NCI-H524 (cell line): ENCODE measurements around the gene MICALL2.

Source experiments
- DNase-seq, 2 experiments: peaks; one replicate each; lab custom pipeline; 2025; lab: John Stamatoyannopoulos, UW

MICALL2 gene

GRCh38 chr7:1493129-1493528, 33.9 kb upstream of the MICALL2 start:
- DNase-seq, result no peak

GRCh38 chr7:1492640-1493039, 33.4 kb upstream of the MICALL2 start:
- DNase-seq, result no peak

GRCh38 chr7:1492221-1492620, 33.0 kb upstream of the MICALL2 start:
- no peak for DNase-seq

DNA sequence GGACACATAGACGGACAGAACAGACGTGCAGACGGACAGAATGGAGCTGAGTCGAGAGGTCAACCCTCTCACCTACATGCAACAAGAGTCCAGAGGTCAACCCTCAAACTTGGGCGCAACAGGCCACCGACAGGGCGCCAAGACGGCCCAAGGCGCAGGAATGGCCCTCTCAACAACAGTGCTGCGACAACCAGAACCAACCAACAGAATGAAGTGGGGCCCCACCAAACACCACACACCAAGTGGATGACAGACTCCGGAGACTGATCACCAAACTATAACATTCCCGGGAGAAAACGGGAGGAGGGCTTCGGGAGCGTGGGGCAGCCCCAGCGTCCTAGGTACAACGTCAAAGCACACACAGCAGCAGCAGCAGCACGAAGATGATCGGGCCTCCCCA, 31.6 kb upstream of the MICALL2 start:
- no peak for DNase-seq

DNA sequence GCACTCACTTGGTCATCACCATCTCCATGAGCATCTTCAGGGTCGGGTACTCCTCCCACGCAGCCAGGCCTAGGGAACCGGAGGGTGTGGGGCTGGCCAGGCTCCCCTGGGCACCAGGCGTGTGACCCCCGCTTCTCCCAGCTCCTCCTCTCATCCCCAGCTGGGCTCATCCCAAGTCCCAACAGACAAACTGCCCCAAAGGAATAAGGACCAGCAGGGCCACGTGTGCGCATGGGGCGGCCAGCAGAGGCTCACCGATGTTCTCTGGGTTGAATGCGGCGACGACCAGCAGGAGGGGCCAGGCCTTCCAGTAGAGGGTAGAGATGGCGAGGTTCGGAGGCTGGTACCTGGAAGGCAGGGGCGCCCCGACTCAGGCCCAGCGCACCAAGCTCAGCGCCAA, 30.1 kb upstream of the MICALL2 start:
- no peak for DNase-seq

DNA sequence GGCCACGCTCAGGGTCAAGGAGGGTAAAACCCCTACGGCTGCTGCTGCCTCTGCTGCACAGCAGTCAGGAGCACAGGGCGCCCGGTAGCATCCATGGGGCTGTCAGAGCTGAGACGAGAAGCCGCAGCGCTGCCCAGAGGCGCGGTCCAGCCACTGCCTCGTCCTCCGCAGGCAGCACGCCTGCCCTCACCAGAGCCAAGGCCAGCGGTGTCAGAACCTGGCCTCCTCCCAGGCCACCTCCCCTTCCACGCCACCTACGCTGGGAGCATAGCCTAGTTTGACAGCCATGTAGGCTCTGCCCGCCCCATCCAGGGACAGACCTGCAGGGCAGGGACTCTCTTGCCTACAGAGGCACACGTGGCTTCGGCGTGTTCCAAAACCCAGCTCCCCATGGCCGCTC, 28.7 kb upstream of the MICALL2 start:
- DNase-seq, result no peak

GRCh38 chr7:1487466-1487865, 28.2 kb upstream of the MICALL2 start:
- DNase-seq, result no peak

DNA sequence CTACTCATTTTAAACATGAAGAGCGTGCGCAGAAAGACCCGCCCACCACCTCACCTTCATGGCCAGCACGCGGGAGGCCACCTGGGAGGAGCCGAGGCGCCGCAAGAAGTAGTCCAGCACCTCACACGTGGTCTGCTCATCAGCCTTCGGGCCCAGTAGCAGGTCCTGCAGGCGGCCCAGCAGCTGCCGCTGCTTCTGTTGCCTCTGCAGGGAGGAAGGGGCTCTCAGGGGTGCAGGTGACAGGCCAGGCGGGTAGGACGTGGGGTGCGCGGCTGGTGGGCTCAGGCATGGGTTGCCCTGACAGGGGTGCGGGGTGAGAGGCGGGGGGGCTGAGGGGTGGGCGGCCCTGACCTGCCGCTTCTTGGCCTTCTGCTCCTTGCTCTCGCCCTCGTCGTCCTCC, 27.3 kb upstream of the MICALL2 start:
- DNase-seq, result no peak

DNA sequence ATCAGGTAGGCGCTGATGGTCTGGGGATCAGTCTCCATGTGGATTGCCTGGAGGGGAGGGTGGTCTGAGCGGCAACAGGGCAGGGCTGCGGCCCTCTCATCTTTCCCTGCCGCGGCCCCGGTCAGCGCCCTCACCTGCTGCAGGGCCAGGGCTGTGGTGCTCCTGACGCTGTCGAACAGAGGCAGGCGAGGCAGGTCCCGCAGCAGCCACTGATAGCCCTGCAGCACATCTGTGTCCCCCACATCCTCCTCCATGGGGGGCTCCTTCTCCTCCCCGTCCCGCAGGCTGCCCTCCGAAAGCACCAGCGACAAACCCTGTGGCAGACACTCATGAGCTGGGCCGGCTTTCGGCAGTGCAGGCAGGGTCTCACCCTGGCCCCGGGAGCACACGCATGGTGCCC, 25.9 kb upstream of the MICALL2 start:
- no peak for DNase-seq

DNA sequence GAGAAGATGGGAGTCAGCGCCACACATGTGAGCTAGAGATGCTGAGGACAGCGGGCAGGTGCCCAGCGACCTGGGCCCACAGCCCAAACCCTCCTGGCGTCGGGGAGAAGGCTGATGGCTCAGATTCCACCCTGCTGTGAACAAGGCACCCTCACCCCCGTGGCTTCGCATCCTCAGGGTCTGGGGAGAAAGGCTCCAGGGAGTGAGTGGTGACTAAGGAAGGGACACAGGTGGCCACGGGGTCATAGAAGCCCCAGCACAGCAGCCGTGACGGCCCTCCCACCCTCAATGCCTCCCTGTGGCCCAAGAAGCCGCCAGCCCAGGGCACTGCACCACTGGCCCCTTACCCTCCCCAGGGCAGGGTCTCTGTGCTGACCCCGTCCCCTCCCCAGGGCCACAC, 25.3 kb upstream of the MICALL2 start:
- DNase-seq, result no peak

DNA sequence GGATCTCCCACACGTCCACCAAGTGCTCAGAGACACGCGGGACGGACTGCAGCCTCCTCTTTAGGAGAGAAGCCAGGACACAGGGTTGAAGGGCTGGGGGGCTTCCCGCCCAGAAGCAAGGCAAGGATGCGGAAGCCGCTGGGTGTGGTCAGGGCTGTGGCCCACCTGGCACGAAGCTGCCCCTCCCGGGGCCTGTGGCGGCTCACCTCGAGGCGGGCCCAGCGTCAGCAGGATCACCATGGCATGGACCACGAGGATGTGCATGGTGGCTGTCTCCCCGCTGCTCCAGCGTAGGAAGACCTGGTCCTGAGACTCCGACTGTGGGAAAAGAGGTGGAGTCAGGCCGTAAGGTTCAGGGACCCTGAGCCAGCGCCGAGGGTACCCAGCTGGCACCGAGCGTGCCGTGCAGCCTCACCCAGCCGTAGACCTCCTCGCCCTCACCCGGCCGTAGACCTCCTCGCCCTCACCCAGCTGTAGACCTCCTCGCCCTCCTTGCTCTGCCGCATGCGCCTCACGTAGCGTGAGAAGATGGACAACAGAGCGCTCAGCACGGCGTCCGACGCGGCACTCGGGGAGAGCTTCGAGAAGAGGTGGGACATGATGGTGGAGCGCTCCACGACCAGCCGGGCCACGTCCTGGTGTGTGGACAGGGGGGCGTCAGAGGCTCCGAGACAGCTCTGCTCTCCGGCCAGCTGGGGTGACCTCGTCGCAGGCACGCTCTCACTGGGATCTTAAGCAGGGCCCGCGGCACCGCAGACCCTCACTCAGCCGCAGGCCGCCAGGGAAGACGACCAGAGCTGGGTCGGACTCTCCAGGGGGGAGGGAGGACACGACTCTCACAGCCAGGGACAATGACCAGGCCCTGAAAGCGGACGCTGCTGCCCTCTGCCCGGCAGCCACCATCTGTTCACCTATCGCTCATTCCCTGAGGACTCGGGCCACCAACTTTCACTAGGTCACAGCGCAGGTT, 24.6 kb upstream of the MICALL2 start:
- DNase-seq, result no peak

GRCh38 chr7:1483079-1483478, 23.8 kb upstream of the MICALL2 start:
- DNase-seq, result no peak

DNA sequence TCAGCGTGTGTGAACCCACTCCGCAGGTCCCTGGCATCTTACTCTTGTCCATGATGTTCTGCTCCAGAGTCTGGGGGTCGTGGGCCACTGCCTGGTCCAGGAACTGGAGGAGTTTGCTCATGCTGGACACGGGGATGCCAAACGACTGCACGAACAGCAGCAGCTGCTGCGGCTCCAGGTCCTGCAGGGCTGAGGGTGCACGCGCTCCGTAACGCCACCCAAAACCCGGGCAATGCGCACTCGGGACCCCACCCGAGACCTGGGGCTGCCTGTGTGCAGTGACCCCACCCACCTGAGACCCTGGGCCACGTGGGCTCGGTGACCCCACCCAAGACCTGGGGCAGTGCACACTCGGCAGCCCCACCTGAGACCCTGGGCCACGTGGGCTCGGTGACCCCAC, 22.0 kb upstream of the MICALL2 start:
- DNase-seq, result no peak

DNA sequence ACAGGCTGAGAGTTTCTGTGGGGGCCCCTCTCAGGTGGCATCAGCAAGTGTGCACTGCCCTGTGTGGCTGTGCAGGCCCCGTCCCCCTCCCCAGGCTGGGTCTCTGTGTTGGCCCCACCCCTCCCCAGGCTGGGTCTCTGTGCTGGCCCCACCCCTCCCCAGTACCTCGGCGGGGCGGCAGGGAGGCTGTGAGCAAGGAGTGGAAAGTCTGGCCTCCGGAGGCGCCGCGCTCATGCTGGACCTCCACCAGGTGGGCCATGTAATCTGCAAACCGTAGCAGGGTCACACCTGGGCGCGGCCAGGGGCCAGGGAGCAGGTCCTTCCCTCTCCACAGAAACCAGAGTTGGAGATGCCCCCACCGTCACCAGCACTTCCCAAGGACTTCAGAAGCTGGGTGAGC, 21.4 kb upstream of the MICALL2 start:
- DNase-seq, result no peak

DNA sequence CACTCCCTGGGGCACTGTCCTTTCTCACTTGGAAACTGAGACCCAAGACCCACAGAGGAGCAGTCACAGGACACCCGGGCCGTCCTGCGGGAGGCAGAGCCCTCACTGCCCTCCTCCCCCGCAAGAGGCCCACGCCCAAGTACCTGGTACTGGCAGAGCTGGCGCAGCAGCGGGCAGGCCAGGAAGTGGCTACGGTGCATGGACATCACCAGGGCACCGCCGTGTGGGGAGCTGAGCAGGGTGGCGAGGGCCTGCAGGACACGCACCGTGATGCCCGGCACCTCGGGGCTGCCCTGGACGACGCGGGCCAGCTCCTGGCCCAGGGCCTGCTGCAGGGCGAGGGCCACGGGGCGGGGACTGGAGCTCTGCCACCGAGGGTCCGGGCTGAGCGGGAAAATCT, 20.0 kb upstream of the MICALL2 start:
- no peak for DNase-seq

DNA sequence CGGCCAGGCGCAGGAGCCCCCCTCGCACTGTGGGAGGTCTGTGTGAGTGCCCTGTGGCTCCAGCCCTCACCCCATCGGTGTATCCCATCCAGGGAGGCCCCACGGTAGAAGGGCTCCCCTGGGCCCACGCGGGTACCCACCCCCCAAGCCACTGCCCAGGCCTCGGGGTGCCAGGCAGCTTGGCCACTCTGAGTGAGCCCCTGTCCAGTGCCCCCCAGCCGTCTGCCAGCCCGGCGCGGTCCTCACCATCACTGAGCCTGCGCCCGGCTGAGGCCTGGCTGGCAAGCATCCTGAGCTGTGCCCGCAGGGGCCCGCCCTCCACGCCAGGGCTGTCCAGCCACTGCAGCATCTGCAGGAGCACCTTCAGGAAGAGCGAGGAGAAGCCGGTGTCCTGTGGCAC, 19.2 kb upstream of the MICALL2 start:
- no peak for DNase-seq

DNA sequence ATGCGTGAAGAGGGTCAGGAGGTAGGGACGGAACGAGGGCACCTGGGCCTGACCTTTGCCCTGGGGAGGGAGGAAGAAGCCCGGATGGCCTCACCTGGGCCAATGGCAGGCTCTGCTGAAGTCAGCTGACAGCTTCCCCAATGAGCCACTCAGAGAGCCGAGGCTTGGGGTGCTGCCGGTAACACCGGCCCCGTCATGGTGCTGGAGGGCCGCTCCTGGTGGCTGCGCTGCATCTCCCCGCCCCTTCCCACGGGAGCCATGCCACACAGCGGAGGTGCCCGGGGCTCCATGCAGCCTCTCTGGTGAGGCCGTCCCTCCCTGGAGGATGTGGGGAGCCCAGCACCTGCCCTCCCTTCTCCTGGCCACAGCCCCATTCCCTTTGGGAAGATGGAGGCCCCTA, 17.6 kb upstream of the MICALL2 start:
- no peak for DNase-seq

- DNase-seq, result no peak
Measured at GRCh38 chr7:1475991-1476390, 16.7 kb upstream of the MICALL2 start.

DNA sequence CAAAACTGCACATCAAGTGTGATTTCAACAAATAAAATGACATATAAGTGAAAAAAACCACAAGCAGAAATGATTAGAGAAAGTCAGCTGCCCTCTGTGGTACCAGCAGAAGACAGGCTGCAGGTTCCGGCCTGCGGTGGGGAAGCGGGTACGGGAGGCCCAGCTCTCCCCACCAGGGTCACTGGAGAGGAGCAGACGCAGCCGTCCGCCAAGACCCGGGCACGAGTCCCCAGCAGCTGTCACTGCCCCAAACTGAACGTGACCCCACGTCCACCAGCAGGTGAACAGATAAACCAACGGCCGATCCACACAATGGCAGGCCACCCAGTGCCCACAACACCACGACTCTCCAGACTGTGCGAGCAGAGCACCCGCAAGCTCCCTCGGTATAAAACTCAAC, 16.1 kb upstream of the MICALL2 start:
- DNase-seq, result no peak

DNA sequence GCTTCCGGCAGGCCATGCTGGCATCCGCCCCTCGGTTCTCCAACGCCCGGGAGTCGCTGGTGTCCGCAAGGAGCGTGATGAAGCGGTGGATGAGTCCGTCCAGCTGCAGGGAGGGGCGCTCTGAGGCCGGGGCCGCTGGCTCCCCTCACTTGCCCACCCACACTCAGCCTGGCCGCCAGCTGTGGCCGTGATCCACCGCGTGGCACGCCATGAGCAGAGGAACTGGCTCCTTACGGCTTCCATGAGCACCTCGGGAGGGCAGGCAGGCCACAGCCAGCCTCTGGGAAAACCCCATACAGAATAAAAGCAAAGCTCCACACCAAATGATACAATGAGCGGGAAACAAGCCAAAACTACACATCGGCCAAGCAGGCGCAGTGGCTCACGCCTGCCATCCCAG, 15.5 kb upstream of the MICALL2 start:
- DNase-seq, result no peak

DNA sequence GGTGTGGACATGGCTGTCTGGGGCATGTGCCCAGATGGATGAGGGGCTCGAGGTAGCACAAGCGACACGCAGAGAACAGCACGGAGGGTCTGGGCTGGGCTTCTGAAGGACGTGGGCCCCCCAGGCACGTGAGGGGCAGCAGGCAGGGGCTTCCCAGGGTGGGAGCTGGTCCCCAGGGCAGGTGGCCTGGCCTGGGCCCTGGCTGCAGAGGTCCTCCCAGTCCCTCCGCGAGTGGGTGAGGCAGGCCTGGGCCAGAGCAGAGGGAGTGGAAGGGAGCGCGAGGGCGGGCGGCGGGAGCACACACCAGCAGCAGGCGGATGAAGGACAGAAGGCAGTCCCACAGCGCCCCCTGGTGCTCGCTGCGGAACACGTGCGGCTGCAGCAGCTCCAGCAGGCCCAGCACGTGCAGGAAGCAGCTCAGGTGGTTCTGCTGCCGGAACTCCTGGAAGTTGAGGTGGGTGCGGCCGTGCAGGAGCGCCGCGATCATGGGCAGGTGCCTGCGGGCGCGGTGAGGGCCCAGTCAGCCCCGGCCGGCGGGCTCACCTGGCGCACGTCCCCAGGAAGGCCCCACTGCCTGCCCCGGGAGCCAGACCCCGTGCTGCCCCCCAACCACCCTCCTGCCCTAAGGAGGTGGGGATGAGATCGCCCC, 14.7 kb upstream of the MICALL2 start:
- peak; percentile 38 to 72 for DNase-seq

GRCh38 chr7:1470901-1471300, 11.6 kb upstream of the MICALL2 start:
- no peak for DNase-seq

DNA sequence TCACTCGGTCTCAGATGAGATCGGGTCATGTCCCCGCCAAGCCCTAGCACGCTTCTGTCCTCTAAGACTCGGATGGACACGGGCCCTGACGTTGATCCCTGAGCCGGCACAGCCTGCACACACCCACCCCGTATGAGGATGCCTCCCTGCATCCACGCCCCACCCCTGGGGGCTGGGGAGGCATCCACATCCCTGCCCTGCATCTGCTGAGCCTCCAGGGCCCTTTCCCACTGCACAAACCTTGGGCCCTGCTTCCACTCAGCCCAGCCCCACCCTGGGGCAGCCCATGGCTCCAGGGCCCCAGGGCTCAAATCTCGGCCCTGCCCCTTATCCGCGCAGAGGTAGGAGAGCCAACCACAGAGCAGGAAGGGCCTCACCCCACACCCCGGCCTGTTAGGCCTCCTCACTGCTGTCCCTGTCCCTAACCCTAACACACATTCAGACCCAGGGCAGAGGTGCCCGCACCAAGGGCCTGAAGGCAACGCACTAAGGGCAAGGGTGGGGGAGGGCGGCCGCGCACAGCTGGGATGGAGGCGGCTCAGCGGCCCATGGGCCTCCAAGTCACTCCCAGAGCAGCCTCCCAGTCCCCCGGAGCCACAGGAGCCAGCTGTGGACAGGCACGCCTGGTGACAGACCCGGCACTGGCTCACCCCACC, 9.5 kb upstream of the MICALL2 start:
- DNase-seq, result no peak
